ENCODE measurements around the gene PPP1R14C.

PPP1R14C gene

DNA sequence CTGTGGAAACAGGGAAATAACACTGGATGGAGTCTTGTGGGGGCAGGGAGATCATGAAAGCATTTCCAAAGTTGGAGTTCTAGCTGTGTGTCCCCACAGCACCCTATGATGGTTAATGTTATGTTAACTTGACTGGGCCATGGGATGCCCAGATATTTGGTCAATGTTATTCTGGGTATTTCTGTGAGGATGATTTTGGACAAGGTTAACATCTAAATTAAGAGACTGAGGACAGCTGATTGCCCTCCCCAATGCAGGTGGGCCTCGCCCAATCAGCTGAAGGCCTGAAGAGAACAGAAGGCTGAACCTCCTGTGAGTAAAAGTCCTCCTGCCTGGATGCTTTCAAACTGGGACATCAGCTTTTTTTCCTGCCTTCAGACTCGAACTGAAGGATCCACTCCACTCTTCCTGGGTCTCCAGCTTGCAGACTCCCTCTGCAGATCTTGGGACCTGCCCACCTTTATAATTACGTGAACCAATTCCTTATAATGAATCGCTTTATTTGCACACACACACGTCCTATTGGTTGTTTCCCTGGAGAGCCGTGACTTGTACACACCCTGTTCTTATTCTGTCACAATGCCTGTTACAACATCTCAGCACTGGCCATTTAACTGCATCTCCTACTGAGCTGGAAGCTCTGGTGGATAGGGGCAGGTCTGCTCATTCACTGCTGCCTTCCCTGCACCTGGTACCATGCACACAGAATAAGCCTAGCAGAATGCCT is 126.4 kb downstream of the PPP1R14C start:
- DNase-seq (ENCODE audit: low read depth in 4 of 4, low spot score in 1 of 4), result no peak

DNA sequence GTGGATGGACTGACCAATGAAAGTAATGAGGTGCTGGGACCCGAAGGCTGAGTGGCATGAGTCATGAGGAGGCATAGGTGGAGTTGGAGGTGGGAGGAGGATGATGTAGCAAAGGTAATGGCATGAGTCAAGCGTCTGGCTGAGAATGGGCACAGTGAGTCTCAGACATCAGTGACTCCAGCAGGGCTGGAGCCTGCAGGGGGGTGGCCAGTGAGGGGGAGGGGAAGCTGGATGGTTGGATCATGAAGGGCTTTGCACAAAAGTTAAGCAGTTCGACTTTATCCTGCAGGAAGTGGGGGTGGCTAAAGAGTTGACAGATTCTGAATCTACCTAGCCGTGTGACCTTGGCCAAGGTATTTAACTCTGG is 127.0 kb downstream of the PPP1R14C start:
- DNase-seq (ENCODE audit: low read depth in 4 of 4, low spot score in 1 of 4), result no peak

DNA sequence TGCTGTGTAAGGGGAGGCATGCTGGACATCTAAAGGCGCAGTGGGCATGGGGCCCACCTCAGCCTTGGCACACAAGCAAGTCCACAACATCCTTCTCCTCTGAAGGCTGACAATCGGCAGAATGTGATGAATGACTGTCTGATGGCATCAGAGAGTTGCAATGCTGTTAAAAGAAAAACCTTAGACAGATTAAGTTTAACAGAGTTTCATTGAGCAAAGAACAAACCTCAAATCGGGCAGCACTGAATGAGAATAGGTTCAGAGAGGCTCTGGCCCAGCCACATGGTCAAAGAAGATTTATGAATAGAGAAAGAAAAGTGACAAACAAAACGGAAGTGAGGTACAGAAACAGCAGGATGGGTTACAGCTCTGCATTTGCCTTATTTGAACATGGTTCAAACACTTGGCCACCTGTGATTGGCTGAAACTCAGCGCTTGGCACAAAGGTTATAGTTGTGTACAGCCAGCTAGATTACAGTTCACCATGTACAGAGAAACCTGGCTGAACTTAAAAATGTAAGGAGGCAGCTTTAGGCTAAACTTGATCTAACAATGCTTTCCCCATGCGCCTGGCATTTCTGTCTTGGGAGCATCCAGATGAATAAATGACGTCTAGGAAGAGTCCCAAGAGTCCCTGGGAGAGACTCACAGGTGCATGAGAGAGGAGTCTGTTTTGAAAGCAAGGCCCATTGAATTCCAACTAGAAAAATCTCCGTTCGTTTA is 127.6 kb downstream of the PPP1R14C start:
- no peak for DNase-seq (ENCODE audit: low read depth in 4 of 4, low spot score in 1 of 4)

DNA sequence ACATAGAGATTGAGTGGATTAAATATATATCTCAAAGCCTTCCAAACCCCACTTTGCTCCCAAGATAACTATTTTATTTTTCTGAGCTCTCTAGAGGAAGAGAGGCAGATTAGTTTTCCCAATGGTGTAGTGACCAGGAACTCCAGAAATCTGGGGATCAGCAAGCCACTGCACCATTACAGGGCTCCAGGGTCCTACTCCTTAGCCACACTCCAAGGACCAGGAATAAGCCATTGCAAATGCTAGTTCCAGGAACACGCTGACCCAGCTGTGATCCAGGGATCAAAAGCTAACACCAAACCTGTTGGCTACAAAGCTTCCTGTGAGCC is 128.3 kb downstream of the PPP1R14C start:
- DNase-seq (ENCODE audit: low read depth in 4 of 4, low spot score in 1 of 4), result no peak

DNA sequence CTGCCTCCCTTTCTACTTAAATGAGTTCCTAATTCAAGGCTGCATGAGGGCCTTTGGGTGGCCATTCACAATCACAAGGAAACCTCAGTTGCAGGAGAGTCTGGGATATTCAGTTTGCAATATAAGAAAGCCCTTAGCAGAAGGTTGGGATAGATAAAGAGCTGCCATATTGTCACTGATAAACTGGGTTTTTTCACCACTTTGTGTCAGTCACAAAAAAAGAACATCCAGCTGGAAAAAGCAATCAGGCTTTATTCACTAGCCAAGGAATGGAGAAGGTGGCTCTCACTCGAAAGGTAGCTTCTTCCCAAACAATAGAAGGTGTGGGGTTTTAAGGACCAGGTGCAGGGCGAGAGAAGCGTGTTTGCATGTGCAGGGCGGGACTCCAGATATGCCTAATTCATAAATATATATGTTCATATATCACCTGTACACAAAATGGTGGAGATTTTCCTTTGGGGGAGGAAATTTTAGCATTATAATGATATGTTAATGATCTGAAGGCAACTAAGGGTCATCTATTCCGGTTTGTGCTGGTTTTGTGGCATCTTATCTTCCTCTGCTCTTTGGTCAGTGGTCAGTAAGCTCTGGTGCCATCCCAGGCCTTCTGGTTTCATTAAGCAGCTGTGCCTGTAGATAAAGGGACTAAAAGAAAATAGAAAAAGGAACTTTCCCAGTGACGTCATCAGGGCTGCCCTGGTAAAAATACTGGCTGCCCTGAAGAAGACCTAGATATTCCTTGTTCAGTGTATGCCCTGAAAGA is 128.8 kb downstream of the PPP1R14C start:
- no peak for DNase-seq (ENCODE audit: low read depth in 4 of 4, low spot score in 1 of 4)

DNA sequence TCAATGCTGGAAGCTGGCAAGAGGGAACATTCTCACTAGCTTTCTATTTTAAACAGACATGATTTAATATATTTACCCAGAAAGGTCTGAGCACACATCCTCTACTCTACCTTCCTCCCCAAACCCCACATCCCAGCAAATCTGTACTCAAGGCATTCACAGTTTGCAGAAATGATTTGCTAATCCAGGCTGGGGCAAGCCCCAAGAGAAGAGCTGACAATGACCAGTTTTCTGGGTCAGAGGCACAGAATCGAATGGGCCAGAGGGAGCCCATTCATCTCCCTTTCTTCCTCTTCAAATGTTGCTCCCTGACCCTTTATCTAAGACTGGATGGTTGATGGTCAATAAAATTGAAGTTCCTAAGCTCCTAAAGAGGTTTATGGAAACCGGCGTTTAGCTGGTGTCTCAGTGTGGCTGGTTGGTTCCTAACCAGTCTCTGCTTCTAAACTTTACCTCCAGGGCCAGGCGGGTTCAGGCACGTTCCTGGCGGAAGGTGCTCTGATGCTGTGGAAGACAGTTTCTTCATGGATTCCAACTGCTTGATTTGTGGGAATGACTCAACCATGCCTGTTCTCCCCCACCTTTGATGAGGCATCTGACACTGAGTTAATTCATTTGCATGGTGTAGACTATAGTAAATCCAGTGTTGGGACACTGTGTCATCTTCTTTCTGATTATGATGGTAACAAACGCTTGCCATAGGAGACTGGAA is 129.6 kb downstream of the PPP1R14C start:
- DNase-seq (ENCODE audit: low read depth in 4 of 4, low spot score in 1 of 4), result no peak

DNA sequence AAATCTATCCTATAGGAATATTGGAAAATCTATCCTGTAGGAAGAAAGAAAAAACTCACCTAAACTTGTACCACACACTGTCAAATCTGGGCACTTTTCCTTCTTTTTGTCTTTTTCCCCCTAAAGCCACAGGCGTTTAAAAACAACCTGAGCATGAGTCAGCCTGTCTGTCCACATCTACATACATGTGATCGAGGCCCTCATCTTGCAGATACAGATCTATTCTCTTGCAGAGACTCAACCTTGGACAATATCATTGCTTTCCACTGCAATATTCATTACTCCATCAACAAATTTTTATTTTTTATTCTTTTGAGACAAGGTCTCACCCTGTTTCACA is 130.1 kb downstream of the PPP1R14C start:
- DNase-seq (ENCODE audit: low read depth in 4 of 4, low spot score in 1 of 4), result no peak

DNA sequence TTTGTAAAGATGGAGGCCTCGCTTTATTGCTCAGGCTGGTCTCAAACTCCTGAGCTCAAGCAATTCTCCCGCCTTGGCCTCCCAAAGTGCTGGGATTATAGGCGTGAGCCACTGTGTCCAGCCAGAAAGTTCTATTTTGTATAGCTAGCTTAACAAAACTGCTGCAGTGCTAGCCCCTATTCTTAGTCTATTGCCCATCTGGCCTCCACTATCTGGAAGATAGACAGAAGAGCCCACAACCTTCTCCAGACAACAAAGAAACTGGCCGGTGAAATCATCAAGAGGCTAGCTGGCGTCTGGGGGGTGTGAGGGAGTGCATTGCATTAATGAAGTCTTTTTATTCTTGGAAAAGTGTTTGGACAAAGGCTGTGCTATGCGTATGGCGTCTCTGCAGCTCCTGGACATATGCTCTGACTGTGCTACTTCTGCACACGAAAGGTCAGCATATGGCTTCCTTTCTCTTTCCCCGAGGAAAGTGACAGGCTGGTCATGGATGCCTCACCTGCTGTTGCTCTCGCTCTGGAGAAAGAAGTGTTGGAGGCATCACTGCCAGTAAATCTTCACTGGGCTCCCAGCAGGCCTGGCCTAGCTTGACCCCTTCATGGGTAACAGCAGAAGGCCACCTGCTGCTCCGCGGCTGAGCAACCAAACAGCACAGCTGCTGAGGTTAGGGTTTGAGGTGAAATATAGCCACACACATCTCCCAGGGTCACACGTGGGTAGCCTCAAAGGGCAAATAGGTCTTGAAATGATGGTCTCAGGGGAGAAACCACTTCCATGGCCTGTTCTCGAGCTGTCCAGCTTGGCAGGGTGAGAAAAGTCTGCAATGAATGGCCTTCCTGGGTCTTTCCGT is 130.8 kb downstream of the PPP1R14C start:
- DNase-seq (ENCODE audit: low read depth in 4 of 4, low spot score in 1 of 4), result no peak

DNA sequence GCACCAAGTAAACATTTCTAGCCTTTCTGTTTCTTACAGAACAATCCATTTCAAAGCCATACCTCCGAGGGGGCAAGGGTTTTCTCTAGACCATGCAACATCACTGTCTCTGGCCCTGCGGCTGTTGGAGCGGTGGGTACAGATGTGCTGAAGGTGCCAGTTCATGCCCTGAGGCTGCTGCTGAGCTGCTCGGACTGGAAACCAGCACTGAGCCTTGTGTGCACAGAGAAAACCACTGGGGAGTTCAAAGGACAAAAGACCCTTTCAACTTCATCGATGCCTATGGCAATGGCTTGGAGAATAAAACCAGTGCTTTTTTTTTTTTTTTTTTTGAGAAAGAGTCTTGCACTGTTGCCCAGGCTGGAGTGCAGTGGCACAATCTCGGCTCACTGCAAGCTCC is 132.6 kb downstream of the PPP1R14C start:
- DNase-seq (ENCODE audit: low read depth in 4 of 4, low spot score in 1 of 4), result no peak

DNA sequence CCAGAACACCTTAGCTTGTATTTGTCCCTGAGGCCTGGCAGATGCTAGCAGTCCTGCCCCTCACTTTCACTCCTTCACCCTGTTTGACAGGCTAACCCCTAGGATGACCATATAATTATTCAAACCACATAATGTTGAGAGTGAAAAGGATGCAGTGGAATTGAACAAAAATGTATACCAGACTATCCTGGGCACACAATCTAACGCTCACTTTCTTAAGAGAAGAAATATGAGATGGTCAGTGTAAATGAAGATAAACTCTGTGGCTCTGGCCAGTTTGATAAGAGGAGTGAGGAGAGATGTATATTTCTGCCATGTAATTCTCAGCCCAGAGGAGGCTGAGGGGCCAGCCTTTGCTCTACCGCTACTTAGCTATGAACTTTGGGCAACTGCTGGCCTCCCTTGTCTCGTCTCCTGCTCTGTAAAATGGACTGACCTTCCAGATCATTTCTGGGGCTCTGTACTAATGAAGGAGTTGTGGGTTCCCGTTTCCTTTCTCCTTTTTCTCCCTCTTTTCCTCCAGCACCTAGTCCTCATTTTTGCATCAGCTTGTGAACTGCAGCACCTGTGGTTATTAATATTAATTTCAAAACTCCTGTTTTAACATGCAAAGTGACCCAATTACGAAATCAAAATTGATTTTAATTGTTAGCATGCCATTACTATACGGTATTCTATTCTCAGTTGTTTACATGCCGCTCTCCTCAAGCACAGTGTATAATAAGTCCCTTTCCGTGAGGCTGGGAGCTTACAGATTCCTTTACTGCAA is 133.5 kb downstream of the PPP1R14C start:
- no peak for DNase-seq (ENCODE audit: low read depth in 4 of 4, low spot score in 1 of 4)

DNA sequence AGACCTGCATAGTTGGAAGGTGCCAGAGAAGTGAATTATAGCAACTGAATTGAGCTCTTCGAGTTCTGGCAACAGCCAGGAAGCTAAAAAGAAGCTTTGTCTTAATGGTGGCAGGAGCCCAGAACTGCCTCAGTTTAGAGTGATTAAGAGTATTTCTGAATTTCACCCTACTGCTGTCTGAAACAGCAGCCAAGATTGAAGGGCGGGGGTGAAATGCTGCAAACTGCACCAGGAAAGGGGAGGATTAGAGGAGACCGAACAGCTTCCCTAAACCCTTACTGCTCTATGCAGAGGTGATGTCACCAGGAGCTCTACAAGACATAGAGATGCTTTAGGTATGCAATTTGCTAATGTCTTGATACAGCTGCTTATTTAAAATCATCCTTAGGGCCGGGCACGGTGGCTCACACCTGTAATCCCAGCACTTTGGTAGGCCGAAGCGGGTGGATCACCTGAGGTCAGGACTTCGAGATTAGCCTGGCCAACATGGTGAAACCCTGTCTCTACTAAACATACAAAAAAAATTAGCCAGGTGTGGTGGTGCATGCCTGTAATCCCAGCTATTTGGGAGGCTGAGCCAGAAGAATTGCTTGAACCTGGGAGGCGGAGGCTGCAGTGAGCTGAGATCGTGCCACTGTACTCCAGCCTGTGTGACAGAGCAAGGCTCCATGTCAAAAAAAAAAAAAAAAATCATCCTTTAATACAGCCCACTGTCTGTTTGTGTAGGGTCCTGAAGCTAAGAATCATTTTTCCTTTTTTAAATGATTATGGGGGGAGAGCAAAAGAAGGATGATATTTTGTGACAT is 134.3 kb downstream of the PPP1R14C start:
- no peak for DNase-seq (ENCODE audit: low read depth in 4 of 4, low spot score in 1 of 4)

DNA sequence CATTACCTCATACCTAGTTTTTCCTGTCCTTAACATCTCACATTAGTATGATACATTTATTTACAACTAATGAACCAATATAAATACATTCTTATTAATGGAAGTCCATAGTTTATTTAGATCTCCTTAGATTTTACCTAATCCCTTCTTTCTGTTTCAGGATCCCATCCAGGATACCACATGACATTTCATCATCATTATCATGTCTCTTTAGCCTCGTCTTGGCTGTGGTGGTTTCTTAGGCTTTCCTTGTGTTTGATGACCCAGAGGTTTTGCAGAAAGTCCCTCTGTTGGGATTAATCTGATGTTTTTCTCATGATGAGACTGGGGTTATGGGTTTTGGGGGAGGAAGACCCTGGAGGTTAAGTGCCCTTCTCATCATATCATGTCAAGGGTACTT is 136.7 kb downstream of the PPP1R14C start:
- DNase-seq (ENCODE audit: low read depth in 4 of 4, low spot score in 1 of 4), result no peak

DNA sequence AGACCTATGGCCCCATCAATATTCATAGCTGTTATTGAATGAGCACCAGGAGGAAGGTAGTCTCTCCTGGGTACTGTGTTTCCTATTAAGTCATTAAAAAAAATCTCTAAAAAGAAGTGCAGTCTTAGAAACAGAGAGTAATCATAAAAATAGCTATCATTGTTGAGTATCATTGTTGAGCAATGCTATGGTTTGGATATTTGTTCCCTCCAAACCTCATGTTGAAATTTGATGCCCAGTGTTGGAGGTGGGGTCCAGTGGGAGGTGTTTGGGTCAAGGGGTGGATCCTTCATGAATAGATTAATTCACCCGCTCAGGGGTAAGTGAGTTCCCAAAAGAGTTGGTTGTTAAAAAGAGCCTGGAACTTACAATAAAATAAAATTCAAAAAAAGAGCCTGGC is 137.9 kb downstream of the PPP1R14C start:
- DNase-seq (ENCODE audit: low read depth in 4 of 4, low spot score in 1 of 4), result no peak

DNA sequence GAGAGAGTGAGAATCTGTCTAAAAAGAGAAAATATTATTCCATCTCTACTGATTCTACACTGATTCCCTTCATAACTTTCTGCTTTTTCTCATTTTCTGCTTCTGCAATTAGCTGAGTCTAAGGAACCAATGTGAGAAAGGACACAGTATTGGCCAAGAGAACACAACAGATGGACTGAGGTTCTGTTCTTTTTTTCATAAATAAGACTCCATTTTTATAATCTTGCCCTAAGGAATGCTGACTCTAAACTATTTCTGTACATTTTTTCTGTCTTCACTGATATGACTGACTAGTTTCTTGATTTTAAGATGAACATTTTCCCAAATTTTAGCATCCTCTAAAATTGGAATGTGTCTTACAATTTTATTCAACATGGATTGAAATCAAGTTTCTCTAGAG is 138.9 kb downstream of the PPP1R14C start:
- DNase-seq (ENCODE audit: low read depth in 4 of 4, low spot score in 1 of 4), result no peak

DNA sequence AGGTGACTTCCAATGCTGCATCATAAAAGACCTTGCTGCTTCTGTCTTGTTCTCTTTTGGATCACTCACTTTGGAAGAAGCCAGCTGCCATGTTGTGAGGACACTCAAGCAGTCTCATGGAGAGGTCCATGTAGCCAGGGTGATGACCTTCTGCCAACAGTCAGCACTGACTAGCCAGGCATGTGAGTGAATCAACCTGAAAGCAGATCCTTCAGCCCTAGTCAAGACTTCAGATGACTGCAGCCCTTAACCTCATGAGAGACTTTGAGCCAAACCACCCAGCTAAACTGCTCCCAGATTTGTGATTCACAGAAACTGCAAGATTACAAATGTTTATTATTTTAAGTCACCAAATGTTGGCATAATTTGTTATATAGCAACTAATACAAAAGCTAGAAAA is 140.0 kb downstream of the PPP1R14C start:
- DNase-seq (ENCODE audit: low read depth in 4 of 4, low spot score in 1 of 4), result no peak

DNA sequence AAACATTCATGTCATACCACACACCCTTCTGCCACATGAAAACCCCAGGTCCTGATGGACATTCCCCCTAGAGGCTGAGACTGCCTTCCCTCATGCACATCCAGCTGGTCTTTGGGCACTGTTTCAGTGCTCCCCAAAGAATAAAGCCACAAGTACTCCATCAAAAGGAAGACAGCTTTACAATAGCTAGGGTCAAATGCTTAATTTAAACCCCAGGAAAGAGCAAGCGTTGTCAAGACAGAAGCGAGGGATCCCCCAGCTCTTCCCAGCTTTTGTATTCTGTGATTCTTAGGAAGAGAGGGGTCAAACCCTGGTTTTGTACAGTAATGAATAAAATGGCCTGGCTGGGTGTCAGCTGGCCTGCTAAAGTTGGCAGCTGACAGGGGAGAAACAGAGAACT is 143.6 kb downstream of the PPP1R14C start:
- DNase-seq (ENCODE audit: low read depth in 4 of 4, low spot score in 1 of 4), result no peak

DNA sequence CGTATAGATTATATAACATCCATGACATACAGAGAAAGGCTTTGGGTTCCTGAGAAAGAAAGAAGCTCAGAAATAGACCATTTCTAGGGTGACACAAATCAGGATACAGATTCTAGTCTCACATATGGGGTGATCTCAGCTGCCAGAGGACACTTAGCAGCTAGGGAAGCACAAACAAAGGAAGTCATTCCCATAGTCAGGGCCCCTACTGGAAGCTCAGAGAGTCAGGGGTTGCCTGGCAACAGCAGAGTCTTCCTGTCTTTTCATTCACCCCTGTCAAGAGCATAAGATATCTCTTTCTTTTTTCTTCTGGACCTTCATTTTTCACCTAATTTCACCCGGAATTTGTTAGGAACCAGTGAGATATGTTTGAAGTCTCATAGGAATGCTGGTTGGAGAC is 144.1 kb downstream of the PPP1R14C start:
- DNase-seq (ENCODE audit: low read depth in 4 of 4, low spot score in 1 of 4), result no peak

DNA sequence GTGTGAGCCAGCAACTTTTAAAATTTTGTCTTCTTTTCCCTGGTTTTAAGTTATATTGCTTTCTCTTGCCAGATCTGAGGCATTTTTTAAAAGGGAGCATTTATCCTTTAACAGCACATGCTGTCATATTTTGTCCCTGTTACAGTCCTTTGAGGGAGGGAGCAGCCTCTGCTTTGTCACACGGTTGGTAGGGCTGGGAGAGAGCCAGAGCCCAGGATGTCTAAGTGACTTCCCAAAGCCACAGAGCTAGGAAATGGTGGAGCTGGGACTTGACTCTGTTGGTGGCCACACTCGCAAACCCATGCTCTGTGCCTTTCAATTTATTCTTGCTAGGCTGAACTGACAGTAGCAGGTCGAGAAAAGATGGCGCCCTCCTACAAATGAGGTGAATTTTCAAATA is 145.6 kb downstream of the PPP1R14C start:
- no peak for DNase-seq (ENCODE audit: low read depth in 4 of 4, low spot score in 1 of 4)

DNA sequence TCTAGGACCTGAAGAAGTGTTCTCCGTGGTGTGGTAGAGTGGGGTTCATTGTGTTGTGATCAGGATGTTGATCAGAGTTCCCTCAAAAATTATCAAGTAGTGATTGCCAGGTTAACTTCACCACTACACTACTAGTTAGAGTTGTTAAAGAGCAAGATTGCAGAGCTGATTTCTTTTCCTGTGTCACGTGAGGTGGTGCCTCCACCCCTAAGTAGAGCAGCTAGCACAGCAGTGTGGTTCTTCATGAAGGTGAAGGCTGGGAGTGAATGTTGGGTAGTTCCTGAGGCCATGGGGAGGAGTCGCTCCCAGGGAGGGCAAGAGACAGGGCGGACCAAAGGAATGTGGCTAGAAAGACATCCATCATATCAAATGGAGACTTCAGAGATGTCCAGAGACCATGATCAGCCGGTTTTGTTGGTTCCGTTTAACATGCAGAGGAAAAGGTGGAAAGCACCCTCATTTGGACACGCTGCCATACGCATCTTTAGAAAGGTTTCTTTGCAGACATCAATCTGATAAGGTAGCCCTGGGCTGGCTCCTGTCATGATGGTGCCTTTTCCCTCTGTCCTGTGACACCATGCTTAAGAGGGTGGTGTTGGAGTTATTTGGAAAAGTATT is 146.7 kb downstream of the PPP1R14C start:
- DNase-seq (ENCODE audit: low read depth in 4 of 4, low spot score in 1 of 4), result no peak

All from stimulated activated CD4-positive, alpha-beta T cell treated with anti-CD3 and anti-CD28 coated beads, Interleukin-1b, Interleukin-23, amount 100 ng/mL, for 24 hours (primary cell).